ENCODE results near the gene CPB1.

Gene CPB1

DNA sequence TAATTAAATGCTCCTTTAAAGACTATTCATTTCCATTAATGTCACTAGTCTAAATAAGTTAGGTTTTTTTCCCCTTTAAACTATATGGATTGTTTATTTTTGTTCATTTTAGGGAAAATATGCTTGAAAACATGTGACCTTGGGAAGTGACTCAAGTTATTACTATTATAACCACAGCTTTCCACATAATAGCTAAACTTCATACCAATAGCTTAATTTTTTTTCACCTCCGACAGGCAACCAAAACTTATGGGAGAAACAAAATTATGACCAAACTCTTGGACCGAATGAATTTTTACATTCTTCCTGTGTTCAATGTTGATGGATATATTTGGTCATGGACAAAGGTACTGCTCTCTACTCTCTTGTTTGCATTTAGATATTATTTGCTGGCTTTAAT lies 53.7 kb downstream of the CPB1 start:
- DNase-seq (ENCODE audit: low read depth in 4 of 4, low spot score in 1 of 4), result no peak

- no peak for DNase-seq (ENCODE audit: low read depth in 4 of 4, low spot score in 1 of 4)
These were observed 54.7 kb downstream of the CPB1 start for GRCh38 chr3:148882288-148882687.

DNA sequence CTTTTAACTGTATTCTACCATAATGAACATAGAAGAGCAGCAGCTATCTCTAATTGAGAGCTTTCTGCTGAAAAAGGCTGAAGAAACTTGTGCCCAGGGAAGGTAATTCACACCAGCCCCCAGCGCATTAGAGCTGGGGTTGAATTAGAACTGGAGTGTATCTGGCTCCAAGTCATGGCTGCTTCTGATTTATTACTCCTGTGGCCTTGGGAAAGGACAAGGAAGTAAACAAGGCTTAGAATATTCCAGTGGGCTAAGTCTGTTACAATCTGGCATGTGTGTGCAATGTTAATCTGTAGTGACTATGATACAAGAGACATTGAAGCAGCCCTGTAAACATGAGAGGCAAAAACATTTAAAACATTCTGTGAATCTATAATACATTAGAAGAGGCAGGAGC lies 55.6 kb downstream of the CPB1 start:
- DNase-seq (ENCODE audit: low read depth in 4 of 4, low spot score in 1 of 4), result no peak

GRCh38 chr3:148884261-148884660 lies 56.6 kb downstream of the CPB1 start:
- DNase-seq (ENCODE audit: low read depth in 4 of 4, low spot score in 1 of 4), result no peak

GRCh38 chr3:148889828-148890227 lies 62.2 kb downstream of the CPB1 start:
- no peak for DNase-seq (ENCODE audit: low read depth in 4 of 4, low spot score in 1 of 4)

DNA sequence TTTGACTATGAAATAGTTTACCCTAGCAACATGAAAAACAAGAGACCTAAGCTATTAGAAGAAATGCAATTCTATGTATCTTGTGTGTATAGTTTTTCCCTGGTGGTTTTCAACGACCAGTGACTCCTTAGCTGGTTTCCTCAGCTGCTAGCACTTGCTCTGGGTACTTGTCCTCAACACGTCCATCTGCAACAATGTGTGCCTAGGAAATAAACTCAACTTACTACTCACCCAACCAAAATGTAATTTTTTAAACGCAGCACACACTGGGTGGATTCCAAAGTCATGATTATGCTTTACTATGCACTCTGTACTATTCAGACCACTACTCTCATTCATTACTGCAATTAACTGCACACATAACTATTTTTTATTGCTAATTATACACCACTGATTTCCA lies 68.5 kb downstream of the CPB1 start:
- no peak for DNase-seq (ENCODE audit: low read depth in 4 of 4, low spot score in 1 of 4)

DNA sequence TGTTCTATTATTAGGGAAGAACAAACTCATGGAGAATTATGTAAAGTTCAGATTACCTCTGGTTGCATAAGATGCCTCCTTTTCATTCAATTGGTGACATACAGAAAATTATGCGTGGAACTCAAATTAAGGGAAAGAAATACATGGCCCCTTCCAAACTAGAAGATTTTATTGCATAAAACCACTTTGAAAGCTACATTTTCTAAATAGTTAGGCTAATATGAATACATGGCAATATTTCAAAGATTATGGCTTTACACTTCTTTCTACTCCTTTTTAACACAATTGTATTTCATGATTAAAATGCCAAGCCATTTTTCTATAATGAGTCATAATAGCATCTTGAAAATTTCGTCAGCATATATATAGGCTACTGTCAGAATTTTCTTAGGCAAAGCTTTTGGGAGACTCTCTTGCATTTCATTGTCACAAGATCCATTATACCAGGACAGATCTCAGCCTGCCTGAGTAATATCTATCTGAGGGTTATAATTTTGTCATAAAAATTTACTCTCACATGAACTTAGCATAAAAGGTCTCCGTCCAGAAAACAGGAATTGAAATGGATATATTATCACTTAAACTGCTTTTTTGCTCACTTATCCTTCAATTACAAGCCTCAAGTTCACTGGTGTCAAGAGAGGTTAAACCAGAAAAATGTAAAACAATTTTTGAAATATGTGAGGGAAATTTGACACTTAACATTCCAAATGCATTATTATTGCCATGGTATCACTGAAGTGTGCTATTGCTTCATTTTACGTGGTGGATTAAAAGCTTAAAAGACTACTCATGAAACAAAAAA lies 74.6 kb downstream of the CPB1 start:
- no peak for DNase-seq (ENCODE audit: low read depth in 4 of 4, low spot score in 1 of 4)

GRCh38 chr3:148903022-148903442 lies 75.4 kb downstream of the CPB1 start:
- DNase-seq (ENCODE audit: low read depth in 4 of 4, low spot score in 1 of 4), result no peak

DNA sequence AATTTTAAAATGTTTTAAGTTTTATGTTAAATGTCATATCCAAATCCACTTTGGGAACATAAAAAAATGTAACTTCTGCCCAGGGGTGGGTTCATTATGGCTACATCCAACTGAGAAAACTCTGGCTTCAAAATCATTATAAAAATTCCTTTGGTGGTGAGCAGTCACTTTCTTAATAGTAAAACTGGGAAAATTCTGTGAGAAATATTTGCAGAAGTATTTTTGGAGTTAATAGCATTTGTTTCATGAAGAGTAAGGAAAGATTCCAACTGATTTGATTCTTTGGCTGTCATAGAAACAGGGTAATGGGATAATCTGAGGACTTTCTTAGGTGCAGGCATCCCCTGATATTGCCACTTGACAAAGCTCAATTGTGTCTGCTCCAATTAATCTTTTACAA lies 76.3 kb downstream of the CPB1 start:
- no peak for DNase-seq (ENCODE audit: low read depth in 4 of 4, low spot score in 1 of 4)

- no peak for DNase-seq (ENCODE audit: low read depth in 4 of 4, low spot score in 1 of 4)
These were observed 79.1 kb downstream of the CPB1 start for GRCh38 chr3:148906667-148907066.

All from stimulated activated CD4-positive, alpha-beta T cell treated with anti-CD3 and anti-CD28 coated beads, Interleukin-1b, Interleukin-23, amount 100 ng/mL, for 24 hours (primary cell).